ENCODE data around the gene DHRS1. TPM values are rescaled to one million over a fixed set of nuclear protein-coding genes. Genes with fewer than 3 reads are reported as not detected.

Gene DHRS1
- total and polyA plus RNA-seq, 3 experiments from 2014 or later = 9.3 to 34.8 (median 9.8) TPM

Other genes with a start within 250 kb of the DHRS1 start
Only the 30 nearest of the 34 such genes appear.
- gene DCAF11, start 185.0 kb downstream of the DHRS1 start, total RNA-seq = 10 to 100 TPM; 69.0 to 72.4 TPM
- gene DCAF11, start 185.0 kb downstream of the DHRS1 start, polyA plus RNA-seq = 83.9 TPM
- 1 to 10 TPM; 1.5 to 1.6 TPM for gene NRL, start 184.8 kb downstream of the DHRS1 start, total RNA-seq
- 1.5 TPM for gene NRL, start 184.8 kb downstream of the DHRS1 start, polyA plus RNA-seq
- gene FITM1, start 169.1 kb downstream of the DHRS1 start, total RNA-seq = 1 to 10 TPM in 1 of 2 experiments, under 1 TPM in 1; 0.58 to 1.1 TPM
- gene FITM1, start 169.1 kb downstream of the DHRS1 start, polyA plus RNA-seq = not detected
- gene PSME1, start 163.6 kb downstream of the DHRS1 start, total RNA-seq = 100 to 1,000 TPM; 343 to 347 TPM
- 1,041 TPM for gene PSME1, start 163.6 kb downstream of the DHRS1 start, polyA plus RNA-seq
- gene EMC9, start 158.2 kb downstream of the DHRS1 start, total RNA-seq = 10 to 100 TPM; 28.1 to 30.2 TPM
- 15.0 TPM for gene EMC9, start 158.2 kb downstream of the DHRS1 start, polyA plus RNA-seq
- 100 to 1,000 TPM; 368 to 376 TPM for gene PSME2, start 153.2 kb downstream of the DHRS1 start, total RNA-seq
- gene PSME2, start 153.2 kb downstream of the DHRS1 start, polyA plus RNA-seq = 534 TPM
- 10 to 100 TPM; 85.9 TPM for gene RNF31, start 152.3 kb downstream of the DHRS1 start, total RNA-seq
- gene RNF31, start 152.3 kb downstream of the DHRS1 start, polyA plus RNA-seq = 71.5 TPM
- 10 to 100 TPM; 62.0 to 68.6 TPM for gene IRF9, start 138.5 kb downstream of the DHRS1 start, total RNA-seq
- gene IRF9, start 138.5 kb downstream of the DHRS1 start, polyA plus RNA-seq = 91.7 TPM
- gene REC8, start 127.7 kb downstream of the DHRS1 start, total RNA-seq = 10 to 100 TPM; 24.5 to 26.7 TPM
- 10.0 TPM for gene REC8, start 127.7 kb downstream of the DHRS1 start, polyA plus RNA-seq
- gene IPO4, start 111.0 kb downstream of the DHRS1 start, total RNA-seq = 100 to 1,000 TPM; 164 to 172 TPM
- gene IPO4, start 111.0 kb downstream of the DHRS1 start, polyA plus RNA-seq = 20.9 TPM
- 10 to 100 TPM; 31.3 to 34.0 TPM for gene TM9SF1, start 104.3 kb downstream of the DHRS1 start, total RNA-seq
- 30.0 TPM for gene TM9SF1, start 104.3 kb downstream of the DHRS1 start, polyA plus RNA-seq
- gene TSSK4, start 94.1 kb downstream of the DHRS1 start, total RNA-seq = under 1 TPM; 0.26 to 0.44 TPM
- 1.2 TPM for gene TSSK4, start 94.1 kb downstream of the DHRS1 start, polyA plus RNA-seq
- 10 to 100 TPM; 86.4 to 87.6 TPM for gene CHMP4A, start 86.3 kb downstream of the DHRS1 start, total RNA-seq
- 159 TPM for gene CHMP4A, start 86.3 kb downstream of the DHRS1 start, polyA plus RNA-seq
- 10 to 100 TPM; 15.5 to 16.2 TPM for gene MDP1, start 83.7 kb downstream of the DHRS1 start, total RNA-seq
- gene MDP1, start 83.7 kb downstream of the DHRS1 start, polyA plus RNA-seq = 25.8 TPM
- gene NEDD8, start 67.4 kb downstream of the DHRS1 start, total RNA-seq = 100 to 1,000 TPM; 232 to 240 TPM
- gene NEDD8, start 67.4 kb downstream of the DHRS1 start, polyA plus RNA-seq = 364 TPM
- gene GMPR2, start 66.9 kb downstream of the DHRS1 start, total RNA-seq = 10 to 100 TPM; 43.6 to 48.6 TPM
- gene GMPR2, start 66.9 kb downstream of the DHRS1 start, polyA plus RNA-seq = 96.8 TPM
- 100 to 1,000 TPM; 101 to 106 TPM for gene TINF2, start 57.2 kb downstream of the DHRS1 start, total RNA-seq
- gene TINF2, start 57.2 kb downstream of the DHRS1 start, polyA plus RNA-seq = 161 TPM
- gene TGM1, start 36.6 kb downstream of the DHRS1 start, total RNA-seq = 1 to 10 TPM; 3.2 to 3.7 TPM
- not detected for gene TGM1, start 36.6 kb downstream of the DHRS1 start, polyA plus RNA-seq
- 10 to 100 TPM; 41.0 to 41.8 TPM for gene RABGGTA, start 28.2 kb downstream of the DHRS1 start, total RNA-seq
- gene RABGGTA, start 28.2 kb downstream of the DHRS1 start, polyA plus RNA-seq = 37.7 TPM
- gene NOP9, start 70 bp upstream of the DHRS1 start, total RNA-seq = 10 to 100 TPM; 44.1 to 47.1 TPM
- 2.1 TPM for gene NOP9, start 70 bp upstream of the DHRS1 start, polyA plus RNA-seq
- 10 to 100 TPM; 12.4 to 12.7 TPM for gene CIDEB, start 8.2 kb upstream of the DHRS1 start, total RNA-seq
- 27.5 TPM for gene CIDEB, start 8.2 kb upstream of the DHRS1 start, polyA plus RNA-seq
- 1 to 10 TPM; 8.3 to 8.7 TPM for gene LTB4R2, start 10.4 kb upstream of the DHRS1 start, total RNA-seq
- 2.6 TPM for gene LTB4R2, start 10.4 kb upstream of the DHRS1 start, polyA plus RNA-seq
- 10 to 100 TPM in 1 of 2 experiments, 1 to 10 TPM in 1; 9.8 to 12.3 TPM for gene LTB4R, start 11.7 kb upstream of the DHRS1 start, total RNA-seq
- gene LTB4R, start 11.7 kb upstream of the DHRS1 start, polyA plus RNA-seq = 10.3 TPM
- 1 to 10 TPM in 1 of 2 experiments, under 1 TPM in 1; 0.84 to 1.5 TPM for gene ADCY4, start 35.3 kb upstream of the DHRS1 start, total RNA-seq
- gene ADCY4, start 35.3 kb upstream of the DHRS1 start, polyA plus RNA-seq = 0.64 TPM
- gene RIPK3, start 40.2 kb upstream of the DHRS1 start, total RNA-seq = 10 to 100 TPM; 11.6 to 12.5 TPM
- 15.4 TPM for gene RIPK3, start 40.2 kb upstream of the DHRS1 start, polyA plus RNA-seq
- gene NFATC4, start 68.4 kb upstream of the DHRS1 start, total RNA-seq = 1 to 10 TPM in 1 of 2 experiments, under 1 TPM in 1; 0.81 to 1.5 TPM
- not detected for gene NFATC4, start 68.4 kb upstream of the DHRS1 start, polyA plus RNA-seq
- gene NYNRIN, start 99.2 kb upstream of the DHRS1 start, total RNA-seq = under 1 TPM; 0.02 to 0.04 TPM
- gene NYNRIN, start 99.2 kb upstream of the DHRS1 start, polyA plus RNA-seq = not detected
- 1 to 10 TPM; 7.4 to 7.7 TPM for gene CBLN3, start 129.9 kb upstream of the DHRS1 start, total RNA-seq
- not detected for gene CBLN3, start 129.9 kb upstream of the DHRS1 start, polyA plus RNA-seq
- gene KHNYN, start 130.2 kb upstream of the DHRS1 start, total RNA-seq = 10 to 100 TPM; 68.8 to 72.3 TPM
- 21.1 TPM for gene KHNYN, start 130.2 kb upstream of the DHRS1 start, polyA plus RNA-seq
- gene SDR39U1, start 143.0 kb upstream of the DHRS1 start, total RNA-seq = 10 to 100 TPM; 58.1 to 59.6 TPM
- gene SDR39U1, start 143.0 kb upstream of the DHRS1 start, polyA plus RNA-seq = 67.7 TPM